ENCODE results near the gene LRRN3.
"Not testable (repeated sequence)": the region's sequence is repeated elsewhere in the genome, so short reads cannot be mapped to it uniquely, and the experiment has no call there.

The LRRN3 gene

GRCh38 chr7:111090846-111091245 is at the start of gene LRRN3:
TSS of gene LRRN3 (plus strand) at chr7:111091127. CDS start at chr7:111122773, 31,646 bp downstream.
- peak in 11 of 14 donors; percentile 2 to 90 (median 49) for DNase-seq

DNA sequence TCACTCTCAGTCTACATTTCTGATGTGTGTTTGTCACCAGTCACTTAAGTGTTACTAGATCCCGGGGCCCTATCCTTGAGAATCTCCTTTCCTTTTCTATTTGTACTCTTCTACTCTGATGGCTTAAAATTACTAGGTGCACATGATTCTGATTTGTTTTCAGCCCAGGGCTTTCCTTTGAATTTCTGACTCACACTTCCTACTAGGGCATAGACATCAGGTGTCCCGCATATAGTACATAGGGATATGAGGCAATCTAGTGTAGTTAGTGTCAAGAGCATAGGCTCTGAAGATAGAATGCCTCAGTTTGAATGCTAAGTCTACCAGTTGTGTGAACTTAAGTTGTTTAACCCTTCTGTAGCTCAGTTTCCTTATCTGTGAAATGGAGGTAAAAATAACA is 49.4 kb upstream of the LRRN3 start:
- no peak for DNase-seq

DNA sequence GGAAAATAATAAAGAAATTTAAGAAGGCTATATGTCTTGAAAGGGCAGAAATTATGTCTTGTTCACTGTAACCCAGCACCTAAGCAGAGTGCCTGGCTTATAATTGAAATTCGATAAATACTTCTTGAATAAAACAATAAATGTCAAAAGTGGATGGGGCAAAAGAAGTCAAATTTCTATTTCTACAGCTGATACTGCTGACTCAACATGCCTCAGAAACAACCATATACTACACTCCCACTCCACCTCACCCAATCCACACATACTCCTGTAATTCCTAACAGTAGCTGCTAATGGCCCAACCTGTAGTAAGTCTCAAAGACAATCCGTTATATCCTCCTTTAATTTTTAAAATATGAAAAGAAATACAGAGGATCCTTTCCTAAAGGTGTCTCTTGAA is 48.1 kb upstream of the LRRN3 start:
- no peak for DNase-seq

DNA sequence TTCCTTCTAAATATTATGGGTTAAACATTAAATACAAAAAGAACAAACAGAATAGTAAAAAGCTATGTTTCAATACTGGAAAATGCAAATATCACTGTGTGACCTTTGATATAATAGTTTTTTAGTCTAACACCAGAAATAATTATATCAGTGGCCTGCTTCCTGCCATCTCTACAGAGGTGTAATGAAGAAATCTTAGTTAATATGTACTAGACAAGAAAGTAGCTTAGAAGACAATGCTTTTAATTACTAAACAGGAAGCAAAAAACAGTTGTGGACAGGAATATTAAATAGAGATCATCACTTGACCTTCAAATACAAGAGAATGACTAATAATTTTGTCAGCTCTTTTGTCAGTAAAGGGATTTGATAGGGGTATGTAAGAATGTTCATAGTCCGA is 47.4 kb upstream of the LRRN3 start:
- DNase-seq: no peak

GRCh38 chr7:111045449-111045848 is 45.5 kb upstream of the LRRN3 start:
- peak in 1 of 14 donors; percentile 4 for DNase-seq

DNA sequence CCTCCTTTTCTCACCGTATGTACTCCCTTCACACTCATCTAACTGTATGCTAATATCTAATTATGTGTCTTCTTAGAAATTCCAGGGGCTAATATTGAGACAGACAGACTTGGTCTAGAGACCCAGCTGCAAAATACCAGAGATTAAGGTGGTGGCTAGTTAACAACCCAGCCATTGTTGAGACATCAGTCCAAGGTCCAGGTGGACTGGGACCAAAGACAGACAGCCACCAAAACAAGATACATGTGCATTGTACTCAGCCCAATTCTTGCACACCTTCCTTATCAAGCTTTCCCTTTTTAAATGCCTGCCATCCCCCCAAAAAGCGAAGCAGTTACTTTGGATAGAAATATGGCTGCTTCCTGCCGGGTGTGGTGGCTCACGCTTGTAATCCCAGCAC is 43.3 kb upstream of the LRRN3 start:
- no peak for DNase-seq

DNA sequence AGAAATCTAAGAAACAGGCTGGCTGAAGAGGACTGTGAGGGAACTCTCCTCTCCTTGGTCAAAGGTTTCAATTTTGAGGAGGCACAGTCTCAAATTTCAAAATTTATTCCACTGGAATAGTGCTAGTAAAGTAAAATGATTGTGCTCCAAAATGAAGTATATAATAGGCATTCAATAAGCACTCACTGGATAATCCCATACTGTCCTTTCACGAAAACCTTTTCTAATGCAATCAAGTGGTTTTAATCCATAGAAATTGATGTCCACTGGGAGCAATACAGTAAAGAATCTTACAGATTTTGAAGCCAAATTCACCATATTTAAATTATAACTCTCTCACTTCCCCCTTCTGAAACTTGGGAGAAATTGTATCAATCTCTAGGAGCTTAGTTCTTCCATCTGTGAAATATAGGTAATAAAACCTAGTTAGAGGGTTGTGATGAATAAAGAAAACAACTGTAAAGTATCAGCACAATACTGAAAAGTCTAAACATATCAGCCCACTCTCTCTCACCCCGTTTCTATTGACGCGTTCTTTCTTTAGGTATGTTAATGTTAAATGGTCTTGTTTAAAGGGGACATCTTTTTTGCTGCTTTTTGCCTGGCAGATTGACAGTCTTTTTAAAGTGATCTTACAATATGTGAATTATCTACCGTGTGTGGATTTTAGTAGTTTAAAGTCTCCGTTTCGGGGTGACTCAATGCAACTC is 40.8 kb upstream of the LRRN3 start:
- no peak for DNase-seq

- DNase-seq: no peak
Observed at GRCh38 chr7:111050875-111051416, 40.0 kb upstream of the LRRN3 start.

- DNase-seq: no peak
Observed at GRCh38 chr7:111051832-111052231, 39.1 kb upstream of the LRRN3 start.

GRCh38 chr7:111053035-111053434 is 37.9 kb upstream of the LRRN3 start:
- no peak for DNase-seq

GRCh38 chr7:111056371-111056770 is 34.6 kb upstream of the LRRN3 start:
- DNase-seq: no peak

GRCh38 chr7:111057066-111057465 is 33.9 kb upstream of the LRRN3 start:
- no peak for DNase-seq

DNA sequence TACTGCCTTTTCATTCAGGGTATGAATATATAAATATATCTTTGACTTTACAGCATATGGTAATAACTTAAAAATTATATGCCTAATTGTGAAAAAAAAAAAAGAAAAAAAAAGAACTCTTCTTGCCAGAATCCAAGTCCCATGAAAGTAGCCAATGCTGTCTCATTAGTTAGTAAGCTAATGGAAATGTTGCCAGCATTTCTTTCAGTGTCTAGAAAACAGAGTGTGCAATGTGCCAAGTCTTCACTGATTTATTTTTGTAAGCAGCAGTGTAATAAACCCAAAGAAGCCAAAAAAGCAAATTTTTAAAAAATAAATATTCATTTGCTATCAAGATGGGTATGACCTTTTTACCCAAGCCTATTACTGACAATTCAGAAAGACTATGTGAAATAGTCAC is 31.1 kb upstream of the LRRN3 start:
- no peak for DNase-seq

- no peak for DNase-seq
Observed at GRCh38 chr7:111063166-111063565, 27.8 kb upstream of the LRRN3 start.

DNA sequence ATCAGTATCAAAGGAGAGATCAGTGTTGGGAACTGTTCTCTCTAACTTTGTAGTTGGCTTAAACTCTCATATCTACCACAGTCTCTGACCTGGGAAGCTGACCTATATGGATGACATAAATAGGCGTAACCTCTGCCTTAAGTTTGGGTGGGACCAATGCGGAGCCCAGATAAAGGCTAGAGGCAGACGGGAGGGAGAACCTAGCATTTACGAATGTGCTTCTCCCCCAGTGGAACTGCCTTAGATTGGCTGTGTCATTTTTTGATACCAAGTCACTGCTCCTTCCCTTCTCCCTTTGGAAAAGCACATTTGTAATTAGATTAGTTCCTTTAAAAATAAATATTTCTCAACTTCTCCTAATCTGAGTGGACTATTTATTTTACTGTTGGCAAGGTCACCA is 23.7 kb upstream of the LRRN3 start:
- no peak for DNase-seq

GRCh38 chr7:111067682-111068081 is 23.2 kb upstream of the LRRN3 start:
- no peak for DNase-seq

DNA sequence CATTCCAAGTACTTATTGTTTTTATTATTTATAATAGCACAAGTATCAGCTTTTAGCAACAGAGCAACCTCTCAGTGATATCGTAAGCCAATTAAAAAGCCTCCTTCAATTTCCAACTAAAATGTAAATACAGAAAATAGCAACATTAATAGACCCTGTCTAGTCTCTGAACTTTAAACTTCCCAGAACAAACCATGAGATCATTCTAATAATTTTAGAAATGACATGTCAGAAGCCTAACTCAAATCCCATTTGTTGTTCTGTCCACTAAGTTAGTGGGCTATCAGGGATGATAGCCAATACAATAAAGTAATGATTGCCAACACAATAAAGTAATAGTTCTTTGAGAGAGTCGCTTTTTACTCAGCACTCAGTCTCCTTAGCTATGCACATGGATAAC is 22.3 kb upstream of the LRRN3 start:
- no peak for DNase-seq

DNA sequence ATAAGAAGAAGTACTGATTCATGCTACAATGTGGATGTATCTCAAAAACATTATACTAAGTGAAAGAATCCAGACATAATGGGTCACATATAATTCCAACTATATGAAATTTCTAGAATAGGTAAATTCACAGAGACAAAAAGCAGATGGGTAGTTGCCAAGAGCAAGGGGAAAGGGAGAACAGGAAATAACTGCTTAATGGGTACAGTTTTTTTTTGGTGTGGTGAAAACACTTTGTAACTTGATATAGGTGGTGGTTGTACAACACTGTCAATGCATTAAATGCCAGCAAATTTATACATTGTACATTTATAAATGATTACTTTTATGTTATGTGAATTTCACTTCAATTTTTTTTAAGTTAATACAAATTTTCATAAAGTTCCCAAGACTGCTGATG is 19.4 kb upstream of the LRRN3 start:
- no peak for DNase-seq

DNA sequence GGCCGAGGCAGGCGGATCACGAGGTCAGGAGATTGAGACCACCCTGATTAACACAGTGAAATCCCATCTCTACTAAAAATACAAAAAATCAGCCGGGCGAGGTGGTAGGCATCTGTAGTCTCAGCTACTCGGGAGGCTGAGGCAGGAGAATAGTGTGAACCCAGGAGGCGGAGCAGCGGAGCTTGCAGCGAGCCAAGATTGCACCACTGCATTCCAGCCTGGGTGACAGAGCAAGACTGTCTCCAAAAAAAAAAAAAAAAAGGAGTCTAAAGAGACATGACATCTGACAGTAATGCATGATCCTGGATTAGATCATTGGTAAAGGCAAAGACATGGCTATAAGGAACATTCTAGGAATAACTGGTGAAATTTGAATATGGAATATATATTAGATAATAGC is 18.3 kb upstream of the LRRN3 start:
- DNase-seq: not testable (repeated sequence)

DNA sequence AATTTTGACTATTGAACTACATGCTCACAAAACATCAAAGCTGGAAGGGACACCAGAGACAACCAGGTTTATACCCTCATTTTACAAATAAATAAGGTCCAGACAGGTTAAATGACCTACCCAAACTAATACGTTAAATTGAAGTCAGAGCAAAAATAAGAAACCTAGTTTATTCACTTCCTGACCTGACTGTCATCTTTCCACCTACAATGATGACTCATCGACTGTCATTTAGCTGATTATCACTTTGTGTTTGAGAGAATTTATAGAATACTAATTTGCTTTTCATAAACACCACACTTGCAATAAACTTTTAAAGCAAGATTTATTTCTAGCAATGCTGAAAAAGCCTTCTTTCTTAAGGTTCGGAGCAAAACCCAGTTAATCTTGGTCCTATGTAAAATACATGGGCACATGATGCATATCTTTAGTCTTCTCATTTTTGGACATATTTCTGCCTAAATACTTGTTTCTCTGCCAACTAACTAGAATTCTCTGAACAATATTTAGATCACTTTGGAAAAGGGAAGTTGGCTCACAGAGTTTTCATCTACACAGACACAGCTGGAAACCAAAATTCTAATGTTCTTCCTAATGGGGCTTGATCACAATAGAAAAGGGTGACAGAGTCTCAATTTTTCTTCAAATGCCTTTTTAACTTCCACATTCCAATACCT is 16.7 kb upstream of the LRRN3 start:
- DNase-seq: no peak

- DNase-seq: no peak
Observed at GRCh38 chr7:111074748-111075146, 16.2 kb upstream of the LRRN3 start.

- DNase-seq: no peak
Observed at GRCh38 chr7:111075498-111075897, 15.4 kb upstream of the LRRN3 start.

GRCh38 chr7:111076205-111076604 is 14.7 kb upstream of the LRRN3 start:
- DNase-seq: no peak

DNA sequence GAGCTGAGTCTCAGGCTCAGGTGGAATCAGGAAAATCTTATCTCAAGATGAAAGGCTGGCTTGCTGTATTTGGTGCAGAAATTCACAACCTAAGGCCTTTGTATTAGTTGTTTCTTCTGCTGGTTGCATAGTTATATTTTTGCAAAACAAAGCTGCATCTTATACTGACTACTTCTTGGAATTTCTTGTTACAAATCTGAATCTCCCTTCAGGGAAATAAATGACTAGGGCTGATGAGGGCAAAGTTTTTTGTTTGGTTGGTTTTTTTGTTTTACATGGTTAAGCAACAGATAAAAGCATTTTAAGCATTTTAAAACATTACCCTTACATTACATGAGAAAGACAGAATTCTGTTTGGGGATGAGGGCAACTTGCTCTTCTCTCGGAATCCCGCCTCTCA is 13.9 kb upstream of the LRRN3 start:
- DNase-seq: no peak
